Measurements from ENCODE around the gene LBH. TPM values are rescaled to one million over a fixed set of nuclear protein-coding genes. Genes with fewer than 3 reads are reported as not detected.

LBH gene
- 16.6 TPM for polyA plus RNA-seq (2013, experiment 1 of 2)
- polyA plus RNA-seq (2013, experiment 2 of 2) = 18.7 TPM

- Histone ChIP-seq H3K4me3 (ENCODE audit: low read length) (peak within 1 kb of the TSS; percentile 79), H3K4me1 (ENCODE audit: insufficient read depth, low read length) (peaks cover 19% of the 10 kb centered on the region), H3K27me3 (ENCODE audit: insufficient read depth, low read length) (peaks cover 48% of the 10 kb centered on the region), H3K9me3 (ENCODE audit: insufficient read depth, low read depth, low read length) (no peaks in the 10 kb centered on the region), H3K9ac (ENCODE audit: low read depth, low read length) (peak within 1 kb of the TSS; percentile 82), H3K36me3 (ENCODE audit: insufficient read depth, low read length) (peaks cover 11% of the 10 kb centered on the region), H3K27ac (ENCODE audit: low read depth, low read length) (peak within 1 kb of the TSS; percentile 79; the same call in 1 of the 2 replicates)
- under 1% methylated on average over 92 of the region's 92 CpGs for WGBS
Observed at GRCh38 chr2:30231212-30231995, at the start of gene LBH. LBH (plus strand) TSS chr2:30231534; CDS start chr2:30231739, 205 bp downstream.

DNA sequence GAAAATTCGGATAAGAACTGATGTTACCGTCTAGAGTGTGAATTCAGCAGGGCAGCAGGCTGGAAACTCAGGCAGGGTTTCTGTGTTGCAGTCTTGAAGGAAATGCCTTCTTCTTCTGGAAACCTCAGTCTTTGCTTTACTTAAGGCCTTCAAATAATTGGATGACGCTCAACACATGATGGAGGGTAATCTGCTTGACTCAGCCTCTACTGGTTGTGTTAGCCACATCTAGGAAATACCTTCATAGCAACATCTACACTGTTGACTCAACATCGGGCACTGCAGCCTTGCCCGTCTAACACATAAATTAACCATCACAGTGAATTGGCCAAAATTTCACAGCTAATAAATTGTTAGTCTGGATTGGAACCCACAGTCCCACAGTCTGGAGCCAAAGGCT lies 47.3 kb upstream of the LBH start:
- Histone ChIP-seq H3K27ac (ENCODE audit: low read depth, low read length) (no peak overlapping the region), H3K9me3 (ENCODE audit: insufficient read depth, low read depth, low read length) (no peaks in the 10 kb centered on the region), H3K4me1 (ENCODE audit: insufficient read depth, low read length) (no peaks in the 10 kb centered on the region), H3K4me3 (ENCODE audit: low read length) (no peak overlapping the region), H3K36me3 (ENCODE audit: insufficient read depth, low read length) (no peaks in the 10 kb centered on the region), H3K9ac (ENCODE audit: low read depth, low read length) (no peak overlapping the region), H3K27me3 (ENCODE audit: insufficient read depth, low read length) (no peaks in the 10 kb centered on the region)
- 94% methylated on average over 5 of the region's 5 CpGs for WGBS

GRCh38 chr2:30185178-30185577 lies 46.2 kb upstream of the LBH start:
- no peaks in the 10 kb centered on the region for H3K27me3 ChIP-seq (ENCODE audit: insufficient read depth, low read length)
- no peak overlapping the region for H3K27ac ChIP-seq (ENCODE audit: low read depth, low read length)
- H3K9me3 ChIP-seq (ENCODE audit: insufficient read depth, low read depth, low read length) = peaks cover 9% of the 10 kb centered on the region
- no peak overlapping the region for H3K4me3 ChIP-seq (ENCODE audit: low read length)
- no peak overlapping the region for H3K9ac ChIP-seq (ENCODE audit: low read depth, low read length)
- no peaks in the 10 kb centered on the region for H3K4me1 ChIP-seq (ENCODE audit: insufficient read depth, low read length)
- no peaks in the 10 kb centered on the region for H3K36me3 ChIP-seq (ENCODE audit: insufficient read depth, low read length)
- 96% methylated on average over 4 of the region's 4 CpGs for WGBS

DNA sequence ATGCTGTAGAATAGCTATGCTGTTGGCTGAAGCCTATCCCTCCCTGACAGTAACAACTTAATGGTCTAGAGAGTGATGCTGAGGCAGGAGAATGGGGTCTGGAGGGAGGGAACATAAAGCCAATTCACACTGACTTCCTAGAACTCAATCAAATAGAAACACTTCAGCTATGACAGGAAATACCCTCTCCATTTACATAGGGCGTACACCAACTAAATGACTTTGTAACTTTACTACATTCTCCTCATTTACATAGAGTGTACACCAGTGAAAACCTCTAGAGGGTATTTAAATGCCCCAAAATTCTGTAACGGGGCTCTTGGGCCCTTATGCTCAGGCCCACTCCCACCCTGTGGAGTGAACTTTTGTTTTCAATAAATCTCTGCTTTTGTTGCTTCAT lies 43.0 kb upstream of the LBH start:
- peaks cover 10% of the 10 kb centered on the region for H3K9me3 ChIP-seq (ENCODE audit: insufficient read depth, low read depth, low read length)
- no peak overlapping the region for H3K4me3 ChIP-seq (ENCODE audit: low read length)
- 99% methylated on average over 2 of the region's 2 CpGs for WGBS
- 0 out of 2 replicates have a peak, but pooled peaks cover 4% of the 10 kb centered on the region for H3K4me1 ChIP-seq (ENCODE audit: insufficient read depth, low read length)
- no peaks in the 10 kb centered on the region for H3K27me3 ChIP-seq (ENCODE audit: insufficient read depth, low read length)
- no peak overlapping the region for H3K9ac ChIP-seq (ENCODE audit: low read depth, low read length)
- no peak overlapping the region for H3K27ac ChIP-seq (ENCODE audit: low read depth, low read length)
- no peaks in the 10 kb centered on the region for H3K36me3 ChIP-seq (ENCODE audit: insufficient read depth, low read length)

- peaks cover 10% of the 10 kb centered on the region for H3K9me3 ChIP-seq (ENCODE audit: insufficient read depth, low read depth, low read length)
- no peaks in the 10 kb centered on the region for H3K27me3 ChIP-seq (ENCODE audit: insufficient read depth, low read length)
- H3K9ac ChIP-seq (ENCODE audit: low read depth, low read length) = no peak overlapping the region
- H3K4me1 ChIP-seq (ENCODE audit: insufficient read depth, low read length) = 0 out of 2 replicates have a peak, but pooled peaks cover 4% of the 10 kb centered on the region
- H3K4me3 ChIP-seq (ENCODE audit: low read length) = no peak overlapping the region
- H3K27ac ChIP-seq (ENCODE audit: low read depth, low read length) = no peak overlapping the region
- no peaks in the 10 kb centered on the region for H3K36me3 ChIP-seq (ENCODE audit: insufficient read depth, low read length)
- 85% methylated on average over 13 of the region's 13 CpGs for WGBS
Observed at GRCh38 chr2:30190637-30191036, 40.7 kb upstream of the LBH start.

DNA sequence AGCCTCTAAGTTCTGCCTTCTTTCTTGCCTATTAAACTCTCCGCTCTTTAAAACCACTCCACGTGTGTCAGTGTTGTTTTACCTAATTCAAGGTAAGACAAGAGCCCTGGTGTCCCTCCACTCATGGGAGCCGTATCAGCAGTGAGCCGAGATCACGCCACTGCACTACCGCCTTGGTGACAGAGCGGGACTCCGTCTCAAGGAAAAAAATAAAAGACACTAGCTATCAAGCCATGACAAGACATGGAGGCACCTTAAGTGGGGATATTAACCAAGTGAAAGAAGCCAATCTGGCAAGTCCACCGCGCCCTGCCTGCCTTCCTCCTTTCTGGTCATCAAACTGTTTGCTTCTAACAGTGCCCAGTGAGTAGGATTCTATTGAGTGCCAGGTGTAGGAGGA lies 40.2 kb upstream of the LBH start:
- Histone ChIP-seq H3K27me3 (ENCODE audit: insufficient read depth, low read length) (no peaks in the 10 kb centered on the region), H3K36me3 (ENCODE audit: insufficient read depth, low read length) (no peaks in the 10 kb centered on the region), H3K9ac (ENCODE audit: low read depth, low read length) (no peak overlapping the region), H3K4me3 (ENCODE audit: low read length) (no peak overlapping the region), H3K4me1 (ENCODE audit: insufficient read depth, low read length) (0 out of 2 replicates have a peak, but pooled peaks cover 4% of the 10 kb centered on the region), H3K9me3 (ENCODE audit: insufficient read depth, low read depth, low read length) (peaks cover 10% of the 10 kb centered on the region), H3K27ac (ENCODE audit: low read depth, low read length) (no peak overlapping the region)
- WGBS = 97% methylated on average over 10 of the region's 10 CpGs

DNA sequence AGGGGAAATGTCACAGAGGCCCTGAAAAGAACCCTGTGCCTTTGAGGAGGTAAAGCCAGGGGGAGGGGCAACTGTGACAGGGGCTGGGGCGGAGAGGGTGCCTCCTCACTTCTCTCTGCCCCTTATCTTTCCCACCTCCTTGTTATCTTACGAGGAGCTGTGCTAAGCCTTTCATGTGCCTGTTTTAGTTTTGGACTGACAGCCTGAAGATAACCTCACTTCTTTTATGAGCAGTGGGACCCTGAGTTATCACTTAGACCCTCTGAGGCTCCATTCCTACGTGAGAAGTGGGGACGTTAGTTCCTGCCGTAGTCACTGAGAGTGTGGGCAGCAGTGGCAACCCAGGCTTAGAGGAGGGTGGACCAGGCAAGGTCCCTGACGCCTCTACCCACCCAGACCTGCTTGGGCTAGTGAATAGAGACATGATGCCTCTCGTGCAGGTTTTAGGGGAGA lies 39.5 kb upstream of the LBH start:
- Histone ChIP-seq H3K9ac (ENCODE audit: low read depth, low read length) (no peak overlapping the region), H3K27ac (ENCODE audit: low read depth, low read length) (no peak overlapping the region)
- WGBS = 86% methylated on average over 7 of the region's 7 CpGs

DNA sequence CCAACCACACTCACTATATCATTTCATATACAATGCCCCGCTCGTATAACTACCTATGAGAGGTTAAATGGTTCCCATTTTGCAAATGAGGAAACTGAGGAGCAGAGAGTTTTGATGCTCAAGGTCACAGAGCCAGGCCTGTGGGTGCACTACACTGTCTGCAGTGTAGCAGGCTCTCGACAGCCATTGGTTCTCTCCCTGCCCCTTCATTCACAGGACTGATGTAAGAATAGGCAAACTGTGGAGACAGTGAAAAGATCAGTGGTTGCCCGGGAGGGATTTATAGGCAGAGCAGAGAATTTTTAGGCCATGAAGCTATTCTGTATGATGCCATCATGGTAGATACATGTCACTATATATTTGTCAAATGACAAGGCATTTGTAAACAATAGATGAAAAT lies 39.0 kb upstream of the LBH start:
- Histone ChIP-seq H3K27me3 (ENCODE audit: insufficient read depth, low read length) (no peaks in the 10 kb centered on the region), H3K36me3 (ENCODE audit: insufficient read depth, low read length) (no peaks in the 10 kb centered on the region), H3K27ac (ENCODE audit: low read depth, low read length) (no peak overlapping the region), H3K9me3 (ENCODE audit: insufficient read depth, low read depth, low read length) (peaks cover 10% of the 10 kb centered on the region), H3K4me1 (ENCODE audit: insufficient read depth, low read length) (0 out of 2 replicates have a peak, but pooled peaks cover 4% of the 10 kb centered on the region), H3K4me3 (ENCODE audit: low read length) (no peak overlapping the region), H3K9ac (ENCODE audit: low read depth, low read length) (no peak overlapping the region)
- 96% methylated on average over 4 of the region's 4 CpGs for WGBS

More for the DNA sequence above, 39.5 kb upstream of the LBH start:
- H3K36me3 ChIP-seq (ENCODE audit: insufficient read depth, low read length) = no peaks in the 10 kb centered on the region
- no peaks in the 10 kb centered on the region for H3K27me3 ChIP-seq (ENCODE audit: insufficient read depth, low read length)
- peaks cover 10% of the 10 kb centered on the region for H3K9me3 ChIP-seq (ENCODE audit: insufficient read depth, low read depth, low read length)
- H3K4me1 ChIP-seq (ENCODE audit: insufficient read depth, low read length) = 0 out of 2 replicates have a peak, but pooled peaks cover 4% of the 10 kb centered on the region
- H3K4me3 ChIP-seq (ENCODE audit: low read length) = no peak overlapping the region

DNA sequence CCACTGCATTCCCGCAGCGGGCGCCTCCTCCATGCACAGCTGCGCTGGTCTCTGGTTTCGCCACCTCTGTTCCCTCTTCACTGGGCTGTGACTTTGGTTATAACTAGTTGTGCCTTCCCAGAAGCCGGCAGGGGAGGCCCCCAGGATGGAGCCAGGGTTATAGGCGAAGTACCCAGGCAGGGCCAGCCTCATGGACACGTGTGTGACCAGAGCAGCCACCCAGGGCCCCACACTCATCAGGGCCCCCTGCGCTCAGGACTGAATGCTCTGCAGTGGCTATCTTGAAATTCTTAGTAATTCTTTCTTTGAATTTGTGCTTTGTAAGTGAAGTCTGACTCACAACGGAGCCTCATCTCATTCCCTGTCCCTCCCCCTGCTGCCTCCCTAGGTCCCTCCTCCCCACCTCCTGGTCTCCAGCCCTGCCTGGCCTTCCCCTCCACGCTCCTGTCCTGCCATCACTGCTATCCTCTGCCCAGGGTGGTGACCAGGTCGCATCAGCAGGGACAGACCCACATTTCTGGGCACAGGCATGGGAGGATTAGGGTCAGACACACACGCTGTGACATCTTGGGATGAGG lies 38.1 kb upstream of the LBH start:
- H3K27me3 ChIP-seq (ENCODE audit: insufficient read depth, low read length) = no peaks in the 10 kb centered on the region
- H3K36me3 ChIP-seq (ENCODE audit: insufficient read depth, low read length) = no peaks in the 10 kb centered on the region
- H3K4me1 ChIP-seq (ENCODE audit: insufficient read depth, low read length) = 0 out of 2 replicates have a peak, but pooled peaks cover 4% of the 10 kb centered on the region
- 87% methylated on average over 13 of the region's 13 CpGs for WGBS
- H3K9ac ChIP-seq (ENCODE audit: low read depth, low read length) = no peak overlapping the region
- no peak overlapping the region for H3K27ac ChIP-seq (ENCODE audit: low read depth, low read length)
- no peak overlapping the region for H3K4me3 ChIP-seq (ENCODE audit: low read length)
- H3K9me3 ChIP-seq (ENCODE audit: insufficient read depth, low read depth, low read length) = peaks cover 10% of the 10 kb centered on the region

DNA sequence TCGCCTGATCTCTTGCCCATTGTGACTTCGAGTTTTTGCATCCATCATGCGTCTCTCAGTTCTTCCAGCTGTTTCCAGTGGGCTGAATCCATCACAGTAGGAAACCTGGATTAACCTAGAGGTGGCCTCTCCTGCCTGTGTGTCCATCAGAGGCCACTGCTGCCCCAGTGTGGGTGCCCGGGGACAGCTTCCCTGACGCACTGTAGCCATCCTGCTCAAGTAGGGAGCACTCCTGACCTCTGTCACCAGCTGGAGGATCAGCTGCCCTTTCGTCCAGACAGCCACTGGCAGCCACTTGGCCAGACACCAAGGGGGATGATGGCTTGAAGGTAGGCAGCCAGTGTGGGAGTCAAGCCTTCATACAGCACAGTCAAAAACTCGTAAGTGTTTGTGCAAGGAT lies 36.9 kb upstream of the LBH start:
- 86% methylated on average over 7 of the region's 7 CpGs for WGBS
- Histone ChIP-seq H3K36me3 (ENCODE audit: insufficient read depth, low read length) (no peaks in the 10 kb centered on the region), H3K27me3 (ENCODE audit: insufficient read depth, low read length) (no peaks in the 10 kb centered on the region), H3K4me1 (ENCODE audit: insufficient read depth, low read length) (0 out of 2 replicates have a peak, but pooled peaks cover 4% of the 10 kb centered on the region), H3K9me3 (ENCODE audit: insufficient read depth, low read depth, low read length) (peaks cover 8% of the 10 kb centered on the region), H3K9ac (ENCODE audit: low read depth, low read length) (no peak overlapping the region), H3K4me3 (ENCODE audit: low read length) (no peak overlapping the region), H3K27ac (ENCODE audit: low read depth, low read length) (no peak overlapping the region)

DNA sequence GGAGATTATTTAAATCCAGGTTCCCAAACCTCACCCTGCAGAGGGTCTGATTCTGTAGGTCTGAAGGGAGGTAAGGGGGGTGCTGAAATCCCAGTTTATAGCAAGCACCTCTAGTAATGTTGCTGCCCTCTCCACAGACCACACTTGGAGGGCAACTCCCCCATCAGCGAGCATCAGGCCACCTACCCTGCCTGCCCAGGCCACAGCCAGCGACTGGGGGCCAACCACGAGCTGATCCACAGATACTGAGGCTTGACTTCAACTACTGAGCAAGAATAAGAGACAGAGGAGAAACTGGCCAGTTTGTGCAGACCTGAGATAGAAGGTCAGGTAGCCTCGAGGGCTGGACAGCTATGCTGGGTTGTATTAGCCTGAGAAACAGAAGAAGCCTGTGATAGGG lies 36.3 kb upstream of the LBH start:
- Histone ChIP-seq H3K36me3 (ENCODE audit: insufficient read depth, low read length) (no peaks in the 10 kb centered on the region), H3K4me3 (ENCODE audit: low read length) (no peak overlapping the region), H3K9ac (ENCODE audit: low read depth, low read length) (no peak overlapping the region), H3K4me1 (ENCODE audit: insufficient read depth, low read length) (0 out of 2 replicates have a peak, but pooled peaks cover 4% of the 10 kb centered on the region), H3K27me3 (ENCODE audit: insufficient read depth, low read length) (no peaks in the 10 kb centered on the region), H3K27ac (ENCODE audit: low read depth, low read length) (no peak overlapping the region), H3K9me3 (ENCODE audit: insufficient read depth, low read depth, low read length) (peaks cover 2% of the 10 kb centered on the region)
- WGBS = 91% methylated on average over 4 of the region's 4 CpGs

Measured in HUES64 (cell line).